ENCODE data around the gene RASEF.
"Not testable (repeated sequence)": the region's sequence is repeated elsewhere in the genome, so short reads cannot be mapped to it uniquely, and the experiment has no call there.

Gene RASEF

GRCh38 chr9:83106263-83106662 lies 43.3 kb upstream of the RASEF start:
- no peak for DNase-seq (ENCODE audit: low read depth)

GRCh38 chr9:83097633-83098032 lies 34.7 kb upstream of the RASEF start:
- TF ChIP-seq MAX (IDR thresholded peaks at IDR 0.05; ENCODE audit: low read depth, low read length) = no peak
- TF ChIP-seq CTCF (IDR thresholded peaks at IDR 0.05; ENCODE audit: low read depth, low read length) = no peak
- TF ChIP-seq MYC (IDR thresholded peaks at IDR 0.05; ENCODE audit: low read depth, low read length) = no peak
- TF ChIP-seq POLR2A (IDR thresholded peaks at IDR 0.05; ENCODE audit: extremely low read depth, insufficient read length) = no peak
- H3K4me3 ChIP-seq (ENCODE audit: low read depth, low read length) = no peak overlapping the region
- DNase-seq (ENCODE audit: low read depth) = no peak

More at GRCh38 chr9:83106263-83106662, 43.3 kb upstream of the RASEF start:
- H3K4me3 ChIP-seq (ENCODE audit: low read depth, low read length) = no peak overlapping the region
- TF ChIP-seq POLR2A (IDR thresholded peaks at IDR 0.05; ENCODE audit: extremely low read depth, insufficient read length) (no peak), MAX (IDR thresholded peaks at IDR 0.05; ENCODE audit: low read depth, low read length) (no peak), MYC (IDR thresholded peaks at IDR 0.05; ENCODE audit: low read depth, low read length) (no peak), CTCF (IDR thresholded peaks at IDR 0.05; ENCODE audit: low read depth, low read length) (no peak)

DNA sequence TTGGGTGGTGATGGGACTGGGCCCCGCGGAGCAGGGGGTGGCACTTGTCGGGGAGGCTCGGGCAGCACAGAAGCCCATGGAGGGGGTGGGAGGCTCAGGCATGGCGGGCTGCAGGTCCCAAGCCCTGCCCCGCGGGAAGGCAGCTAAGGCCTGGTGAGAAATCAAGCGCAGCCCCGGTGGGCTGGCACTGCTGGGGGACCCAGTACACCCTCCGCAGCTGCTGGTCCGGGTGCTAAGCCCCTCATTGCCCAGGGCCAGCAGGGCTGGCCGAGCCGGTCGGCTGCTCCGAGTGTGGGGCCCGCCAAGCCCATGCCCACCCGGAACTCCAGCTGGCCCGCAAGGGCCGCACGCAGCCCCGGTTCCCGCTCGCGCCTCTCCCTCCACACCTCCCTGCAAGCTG lies 30.4 kb upstream of the RASEF start:
- not testable (repeated sequence) for H3K4me3 ChIP-seq (ENCODE audit: low read depth, low read length)

DNA sequence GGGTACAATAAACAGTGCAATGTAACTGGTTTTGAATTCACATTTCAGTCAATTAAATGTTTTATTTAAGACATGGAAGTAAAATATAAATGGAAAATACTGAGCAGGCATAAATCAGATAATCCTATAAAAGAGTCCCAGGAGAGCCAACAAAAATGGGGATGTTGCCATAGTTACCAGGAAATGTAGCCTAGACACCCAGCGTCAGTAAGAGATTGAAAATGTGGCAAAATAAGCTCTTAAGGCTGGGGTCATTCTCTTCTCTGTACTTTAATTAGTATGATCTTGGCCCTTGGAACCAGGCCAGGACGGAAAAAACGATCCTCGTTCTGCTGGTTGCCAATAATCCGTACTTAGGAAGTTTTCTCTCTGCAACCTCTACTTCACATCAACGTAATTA lies 18.9 kb upstream of the RASEF start:
- no peak for DNase-seq (ENCODE audit: low read depth)
- no peak for TF ChIP-seq MYC (IDR thresholded peaks at IDR 0.05; ENCODE audit: low read depth, low read length)
- TF ChIP-seq POLR2A (IDR thresholded peaks at IDR 0.05; ENCODE audit: extremely low read depth, insufficient read length) = no peak
- no peak for TF ChIP-seq CTCF (IDR thresholded peaks at IDR 0.05; ENCODE audit: low read depth, low read length)
- TF ChIP-seq MAX (IDR thresholded peaks at IDR 0.05; ENCODE audit: low read depth, low read length) = no peak
- no peak overlapping the region for H3K4me3 ChIP-seq (ENCODE audit: low read depth, low read length)

More for the DNA sequence above, 30.4 kb upstream of the RASEF start:
- DNase-seq (ENCODE audit: low read depth) = not testable (repeated sequence)

DNA sequence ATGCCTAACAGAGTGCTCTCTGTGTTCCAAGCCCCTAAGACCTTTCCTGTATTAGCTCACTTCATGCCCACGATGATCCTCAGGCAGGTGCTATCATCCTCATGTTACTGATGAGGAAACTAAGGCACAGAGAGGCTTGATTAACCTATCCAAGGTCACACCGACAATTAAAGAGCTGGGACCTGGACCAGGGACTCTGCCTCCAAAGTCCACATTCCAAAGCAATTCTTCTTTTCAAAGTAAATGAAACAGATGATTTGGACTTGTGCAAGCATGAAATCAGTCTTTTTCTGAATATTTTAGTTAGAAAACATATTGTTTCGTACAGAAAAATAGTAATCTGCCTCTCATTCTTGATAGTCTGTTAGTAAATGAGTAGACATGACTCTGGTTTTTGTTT lies 18.1 kb upstream of the RASEF start:
- DNase-seq (ENCODE audit: low read depth) = no peak
- TF ChIP-seq POLR2A (IDR thresholded peaks at IDR 0.05; ENCODE audit: extremely low read depth, insufficient read length) = no peak
- no peak overlapping the region for H3K4me3 ChIP-seq (ENCODE audit: low read depth, low read length)

DNA sequence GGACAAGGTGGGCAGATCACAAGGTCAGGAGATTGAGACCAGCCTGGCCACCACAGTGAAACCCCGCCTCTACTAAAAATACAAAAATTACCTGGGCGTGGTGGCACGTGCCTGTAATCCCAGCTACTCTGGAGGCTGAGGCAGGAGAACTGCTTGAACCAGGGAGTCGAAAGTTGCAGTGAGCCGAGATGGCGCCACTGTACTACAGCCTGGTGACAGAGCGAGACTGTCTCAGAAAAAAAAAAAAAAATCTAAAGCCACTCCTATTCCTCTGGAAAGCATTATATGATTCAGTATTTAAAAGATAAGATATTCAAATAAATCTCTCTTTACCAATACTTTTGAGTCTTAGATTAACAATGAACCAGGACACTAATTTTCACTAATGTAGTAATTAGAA lies 13.0 kb upstream of the RASEF start:
- DNase-seq (ENCODE audit: low read depth); H3K4me3 ChIP-seq (ENCODE audit: low read depth, low read length): not testable (repeated sequence)

GRCh38 chr9:83072498-83072897 lies 9.6 kb upstream of the RASEF start:
- H3K4me3 ChIP-seq (ENCODE audit: low read depth, low read length); DNase-seq (ENCODE audit: low read depth): not testable (repeated sequence)

DNA sequence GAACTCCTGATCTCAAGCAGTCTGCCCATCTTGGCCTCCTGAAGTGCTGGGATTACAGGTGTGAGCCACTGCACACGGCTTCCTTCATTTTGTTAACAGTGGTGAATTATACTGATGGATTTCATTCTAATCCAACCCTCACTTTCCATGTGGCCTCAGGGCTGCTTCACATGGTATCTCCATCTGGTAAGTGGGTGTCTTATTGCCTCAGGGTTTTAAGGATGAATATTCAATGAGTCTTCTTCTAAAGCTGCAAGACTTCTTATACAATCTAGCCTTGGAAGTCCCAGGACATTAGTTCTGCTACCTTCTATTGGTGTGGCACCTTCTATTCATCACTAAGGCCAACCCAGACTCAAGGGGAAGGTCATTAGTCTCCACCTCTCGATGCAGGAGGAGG lies 8.7 kb upstream of the RASEF start:
- no peak for DNase-seq (ENCODE audit: low read depth)
- no peak for TF ChIP-seq MYC (IDR thresholded peaks at IDR 0.05; ENCODE audit: low read depth, low read length)
- TF ChIP-seq MAX (IDR thresholded peaks at IDR 0.05; ENCODE audit: low read depth, low read length) = no peak
- no peak for TF ChIP-seq POLR2A (IDR thresholded peaks at IDR 0.05; ENCODE audit: extremely low read depth, insufficient read length)
- TF ChIP-seq CTCF (IDR thresholded peaks at IDR 0.05; ENCODE audit: low read depth, low read length) = no peak
- no peak overlapping the region for H3K4me3 ChIP-seq (ENCODE audit: low read depth, low read length)

All from NB4 (cell line).